BE2C (cell line): ENCODE results near the gene TMBIM1.

Experiments used
- DNase-seq: peaks from one replicate; pipeline ENCODE4 v3.0.0-alpha.2; 2020
- H3K27me3 ChIP-seq: fragments of 250-450 bp; sonication (Bioruptor Pico); 2 replicates; pipeline ENCODE4 v1.5.1; 2020; ENCODE audit warnings: mild to moderate bottlenecking
- H3K36me3 ChIP-seq: fragments of 250-450 bp; sonication (Bioruptor Pico); 2 replicates; pipeline ENCODE4 v1.5.1; 2020; ENCODE audit warnings: mild to moderate bottlenecking
- H3K4me1 ChIP-seq: fragments of 250-450 bp; sonication (Bioruptor Pico); 2 replicates; pipeline ENCODE4 v1.5.1; 2020
- H3K4me3 ChIP-seq: 2 replicates; pipeline ENCODE4 v1.5.1; 2011; ENCODE audit warnings: low read depth, low read length
- H3K9me3 ChIP-seq: fragments of 250-450 bp; sonication (Bioruptor Pico); 2 replicates; pipeline ENCODE4 v1.5.1; 2020
- CTCF ChIP-seq: IDR thresholded peaks from 2 replicates; pipeline ENCODE4 v1.5.1; 2012; ENCODE audit warnings: mild to moderate bottlenecking, low read depth, low read length

The TMBIM1 gene

GRCh38 chr2:218295029-218295428 is 2.7 kb upstream of the TMBIM1 start:
- no peak for DNase-seq
- peaks cover 3% of the 10 kb centered on the region; the same call in 1 of the 2 replicates for H3K4me1 ChIP-seq
- TF ChIP-seq CTCF, result no peak
- no peaks in the 10 kb centered on the region for H3K9me3 ChIP-seq
- H3K4me3 ChIP-seq, result no peak overlapping the region
- H3K27me3 ChIP-seq, result no peaks in the 10 kb centered on the region
- no peaks in the 10 kb centered on the region for H3K36me3 ChIP-seq

GRCh38 chr2:218294430-218295022 is 2.2 kb upstream of the TMBIM1 start:
- Histone ChIP-seq H3K4me3 (no peak overlapping the region), H3K9me3 (no peaks in the 10 kb centered on the region), H3K4me1 (peaks cover 3% of the 10 kb centered on the region; the same call in 1 of the 2 replicates), H3K36me3 (no peaks in the 10 kb centered on the region), H3K27me3 (no peaks in the 10 kb centered on the region)
- no peak for DNase-seq
- no peak for TF ChIP-seq CTCF

DNA sequence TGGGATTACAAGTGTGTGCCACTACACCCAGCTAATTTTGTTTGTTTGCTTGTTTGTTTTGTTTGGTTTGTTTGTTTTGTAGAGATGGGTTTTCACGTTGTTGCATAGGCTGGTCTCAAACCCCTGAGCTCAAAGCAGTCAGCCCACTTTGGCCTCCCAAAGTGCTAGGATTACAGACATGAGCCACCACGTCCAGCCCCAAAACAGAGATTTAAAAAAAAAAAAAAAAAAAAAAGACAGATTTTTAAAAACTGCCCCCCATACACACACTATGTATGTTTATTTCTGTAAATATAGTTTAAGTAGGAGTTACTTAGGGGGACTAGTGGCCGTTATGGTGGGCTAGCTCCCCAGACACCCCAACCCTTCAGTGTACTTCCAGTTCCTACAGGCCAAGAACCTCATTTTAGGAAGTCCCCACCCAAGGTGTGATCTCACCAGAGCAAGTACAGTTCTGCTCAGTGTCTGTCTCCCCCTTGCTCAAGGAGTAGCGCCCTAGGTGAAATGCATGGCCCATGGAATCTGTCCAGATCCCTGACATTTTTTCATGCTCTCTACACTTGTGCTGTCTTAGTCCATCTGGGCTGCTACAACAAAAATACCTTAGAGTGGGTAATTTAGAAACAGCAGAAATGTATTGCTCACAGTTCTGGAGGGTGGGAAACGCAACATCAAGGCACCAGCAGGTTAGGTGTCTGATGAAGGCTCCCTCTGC is 1.6 kb upstream of the TMBIM1 start:
- H3K4me3 ChIP-seq, result no peak overlapping the region
- DNase-seq, result no peak
- no peaks in the 10 kb centered on the region for H3K27me3 ChIP-seq
- H3K9me3 ChIP-seq, result no peaks in the 10 kb centered on the region
- H3K4me1 ChIP-seq, result peaks cover 3% of the 10 kb centered on the region; the same call in 1 of the 2 replicates
- no peak for TF ChIP-seq CTCF
- H3K36me3 ChIP-seq, result no peaks in the 10 kb centered on the region

DNA sequence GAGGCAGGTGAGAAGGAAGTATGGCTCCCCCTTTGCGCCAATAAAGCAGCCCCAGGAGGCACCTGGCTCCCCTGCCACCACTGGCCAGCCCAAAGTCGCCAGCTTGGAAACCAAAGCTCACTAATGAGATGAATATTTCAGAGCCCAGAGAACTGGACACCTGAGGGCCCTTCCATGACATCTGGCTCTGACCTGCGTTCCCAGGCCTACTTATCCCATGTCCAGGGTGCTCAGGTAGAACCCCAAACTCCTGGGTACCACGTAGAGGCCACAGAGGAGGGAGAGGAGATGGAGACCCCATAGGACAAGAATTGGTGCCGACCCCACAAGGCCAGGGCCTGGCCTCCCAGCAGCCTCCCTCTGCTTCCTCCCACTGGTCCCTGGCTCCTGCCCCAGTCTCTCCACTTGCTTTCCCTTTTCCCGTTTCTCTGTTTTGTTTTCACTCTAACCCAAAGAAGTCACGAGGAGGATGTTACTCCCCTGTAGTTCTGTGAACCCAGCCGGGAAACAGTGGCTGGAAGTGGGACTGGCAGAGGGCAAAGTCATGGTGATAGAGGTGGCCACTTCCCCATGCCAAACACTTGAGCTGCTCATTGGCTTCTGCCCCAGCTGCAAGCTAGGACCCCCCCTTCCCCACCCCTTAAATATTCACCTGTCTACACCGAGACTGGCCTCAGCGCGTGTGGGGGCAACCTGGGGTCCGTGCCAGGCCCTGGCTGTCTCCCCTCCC is 820 bp downstream of the TMBIM1 start:
- H3K27me3 ChIP-seq, result no peaks in the 10 kb centered on the region
- H3K9me3 ChIP-seq, result no peaks in the 10 kb centered on the region
- H3K36me3 ChIP-seq, result no peaks in the 10 kb centered on the region
- H3K4me1 ChIP-seq, result peaks cover 8% of the 10 kb centered on the region; the same call in 1 of the 2 replicates
- H3K4me3 ChIP-seq, result no peak overlapping the region
- no peak for DNase-seq
- TF ChIP-seq CTCF, result no peak

- Histone ChIP-seq H3K4me3 (no peak overlapping the region), H3K9me3 (no peaks in the 10 kb centered on the region), H3K27me3 (no peaks in the 10 kb centered on the region), H3K36me3 (no peaks in the 10 kb centered on the region), H3K4me1 (peaks cover 8% of the 10 kb centered on the region; the same call in 1 of the 2 replicates)
- DNase-seq, result no peak
- TF ChIP-seq CTCF, result no peak
These were observed 1.7 kb downstream of the TMBIM1 start for GRCh38 chr2:218290316-218291261.
